ENCODE measurements around the gene MEF2D.

GRCh38 chr1:156420205-156421061 lies 80.1 kb downstream of the MEF2D start:
- TF ChIP-seq, protein P1, sequence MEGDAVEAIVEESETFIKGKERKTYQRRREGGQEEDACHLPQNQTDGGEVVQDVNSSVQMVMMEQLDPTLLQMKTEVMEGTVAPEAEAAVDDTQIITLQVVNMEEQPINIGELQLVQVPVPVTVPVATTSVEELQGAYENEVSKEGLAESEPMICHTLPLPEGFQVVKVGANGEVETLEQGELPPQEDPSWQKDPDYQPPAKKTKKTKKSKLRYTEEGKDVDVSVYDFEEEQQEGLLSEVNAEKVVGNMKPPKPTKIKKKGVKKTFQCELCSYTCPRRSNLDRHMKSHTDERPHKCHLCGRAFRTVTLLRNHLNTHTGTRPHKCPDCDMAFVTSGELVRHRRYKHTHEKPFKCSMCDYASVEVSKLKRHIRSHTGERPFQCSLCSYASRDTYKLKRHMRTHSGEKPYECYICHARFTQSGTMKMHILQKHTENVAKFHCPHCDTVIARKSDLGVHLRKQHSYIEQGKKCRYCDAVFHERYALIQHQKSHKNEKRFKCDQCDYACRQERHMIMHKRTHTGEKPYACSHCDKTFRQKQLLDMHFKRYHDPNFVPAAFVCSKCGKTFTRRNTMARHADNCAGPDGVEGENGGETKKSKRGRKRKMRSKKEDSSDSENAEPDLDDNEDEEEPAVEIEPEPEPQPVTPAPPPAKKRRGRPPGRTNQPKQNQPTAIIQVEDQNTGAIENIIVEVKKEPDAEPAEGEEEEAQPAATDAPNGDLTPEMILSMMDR (IDR thresholded peaks at IDR 0.05; ENCODE audit: insufficient read depth, low read depth, low read length) = no peak
- peak; percentile 100 for TF ChIP-seq EZH2 (IDR thresholded peaks at IDR 0.05; ENCODE audit: insufficient read depth, low read length)
